NCI-H146 treated with DMSO at 0.1 percent for 48 hours (cell line): ENCODE data around the gene CHKB.
"Not testable (repeated sequence)": the region's sequence is repeated elsewhere in the genome, so short reads cannot be mapped to it uniquely, and the experiment has no call there.

Source experiments
- DNase-seq: peaks from one replicate; lab custom pipeline; 2025; ENCODE audit not compliant: unreplicated experiment; lab: John Stamatoyannopoulos, UW

The CHKB gene

DNA sequence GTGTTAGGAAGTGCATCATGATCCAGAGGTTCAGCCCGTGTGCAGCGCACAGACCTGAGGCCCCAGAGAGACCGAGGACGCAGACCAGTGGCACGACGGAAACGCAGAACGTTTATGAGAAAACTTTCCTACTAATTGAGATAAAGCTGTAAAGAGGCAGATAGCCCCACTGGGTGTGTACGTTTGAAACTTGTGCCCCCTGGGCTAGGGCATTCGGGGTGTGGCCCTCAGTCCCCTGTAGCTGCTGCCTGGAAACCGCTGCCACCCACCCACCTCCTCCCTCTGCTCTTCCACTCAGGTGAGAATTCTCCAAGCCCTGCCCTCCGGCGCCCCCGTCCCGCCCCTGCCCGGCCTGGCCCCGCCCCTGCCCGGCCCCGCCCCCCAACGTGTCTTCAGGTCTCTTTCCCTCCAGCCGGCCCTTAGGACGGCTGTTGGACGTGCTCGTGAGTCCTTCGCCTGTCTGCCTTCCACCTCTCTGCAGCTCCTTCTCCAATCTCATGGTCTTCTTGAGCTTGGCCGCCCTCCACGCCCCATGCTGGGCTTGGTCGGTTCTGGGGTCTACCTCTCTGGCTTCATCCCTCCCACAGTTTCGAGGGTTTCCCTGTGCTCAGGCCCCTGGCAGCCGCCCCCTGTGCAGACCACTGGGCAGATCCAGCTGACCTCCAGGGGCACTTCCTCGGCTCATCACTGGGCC, 30.0 kb upstream of the CHKB start:
- DNase-seq: no peak

- no peak for DNase-seq
These were observed 29.5 kb upstream of the CHKB start for GRCh38 chr22:50612168-50612527.

DNA sequence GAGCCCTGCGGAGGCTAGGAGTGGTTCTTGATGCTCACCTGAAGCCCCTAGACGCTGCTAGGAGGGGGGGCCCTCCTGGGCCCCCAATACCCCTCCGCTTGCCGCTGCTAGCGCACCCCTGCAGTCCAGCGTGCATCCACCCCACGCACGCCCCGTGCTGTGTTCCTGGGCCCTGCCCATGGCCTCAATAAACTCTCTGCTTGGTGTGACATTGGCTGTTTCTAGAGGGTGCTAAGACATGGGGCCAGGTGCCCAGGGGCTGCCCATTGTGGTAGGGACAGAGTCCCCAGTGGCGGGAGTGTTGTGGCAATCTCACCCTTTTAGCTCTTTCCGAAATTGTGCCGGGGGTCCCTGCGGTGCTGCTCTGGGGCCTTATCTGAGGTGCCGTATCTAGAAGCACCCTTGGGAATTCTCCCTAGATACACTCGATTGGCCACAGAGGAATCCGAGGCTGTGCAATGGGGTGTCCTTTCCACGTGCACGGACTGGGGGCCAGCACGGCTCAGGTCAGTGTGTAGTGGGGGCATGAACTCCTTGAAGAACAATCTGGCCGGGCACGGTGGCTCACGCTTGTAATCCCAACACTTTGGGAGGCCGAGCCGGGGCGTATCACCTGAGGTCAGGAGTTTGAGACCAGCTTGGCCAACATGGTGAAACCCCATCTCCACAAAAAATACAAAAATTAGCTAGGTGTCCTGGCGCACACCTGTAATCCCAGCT, 28.9 kb upstream of the CHKB start:
- DNase-seq: no peak

DNA sequence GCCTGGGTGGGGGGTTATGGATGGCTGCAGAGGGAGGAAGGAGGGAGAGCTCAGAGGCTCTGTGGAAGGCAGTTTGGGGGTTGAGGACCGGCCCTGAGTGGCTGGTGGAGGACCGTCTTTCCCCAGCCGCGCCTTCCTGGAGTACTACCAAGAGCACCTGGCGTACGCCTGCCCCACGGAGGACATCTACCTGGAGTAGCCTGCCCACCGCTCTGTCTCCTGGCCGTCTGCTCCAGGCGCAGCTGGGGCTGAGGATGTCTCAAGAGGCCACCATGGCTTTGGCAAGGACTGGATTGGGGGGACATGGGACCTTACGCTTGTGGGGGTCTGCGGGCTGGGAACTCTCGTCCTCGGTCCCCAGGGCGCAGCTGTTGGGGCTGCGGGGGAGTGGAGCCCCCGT, 27.9 kb upstream of the CHKB start:
- DNase-seq: no peak

- DNase-seq: no peak
These were observed 27.4 kb upstream of the CHKB start for GRCh38 chr22:50610041-50610451.

- DNase-seq: no peak
These were observed 26.9 kb upstream of the CHKB start for GRCh38 chr22:50609599-50609998.

- no peak for DNase-seq
These were observed 26.3 kb upstream of the CHKB start for GRCh38 chr22:50608996-50609395.

DNA sequence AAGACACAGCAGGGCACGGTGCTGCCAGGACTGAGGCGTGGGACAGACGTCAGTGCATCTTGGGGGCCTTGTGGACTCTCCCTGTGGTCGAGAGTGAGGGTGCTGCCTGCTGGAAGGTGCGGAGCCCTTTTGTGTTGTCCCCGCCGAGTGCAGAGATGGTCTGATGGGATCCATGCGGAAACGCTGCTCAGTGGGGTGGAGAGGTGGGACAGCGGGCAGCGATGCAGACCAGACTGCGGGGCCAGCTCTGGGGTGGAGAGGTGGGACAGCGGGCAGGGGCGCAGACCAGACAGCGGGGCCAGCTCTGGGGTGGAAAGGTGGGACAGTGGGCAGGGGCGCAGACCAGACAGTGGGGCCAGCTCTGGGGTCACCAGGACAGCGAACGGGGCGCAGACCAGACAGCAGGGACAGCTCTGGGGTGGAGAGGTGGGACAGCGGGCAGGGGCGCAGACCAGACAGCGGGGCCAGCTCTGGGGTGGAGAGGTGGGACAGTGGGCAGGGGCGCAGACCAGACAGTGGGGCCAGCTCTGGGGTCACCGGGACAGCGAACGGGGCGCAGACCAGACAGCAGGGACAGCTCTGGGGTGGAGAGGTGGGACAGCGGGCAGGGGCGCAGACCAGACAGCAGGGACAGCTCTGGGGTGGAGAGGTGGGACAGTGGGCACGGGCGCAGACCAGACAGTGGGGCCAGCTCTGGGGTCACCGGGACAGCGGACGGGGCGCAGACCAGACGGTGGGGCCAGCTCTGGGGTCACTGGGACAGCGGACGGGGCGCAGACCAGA, 25.6 kb upstream of the CHKB start:
- DNase-seq: not testable (repeated sequence)

DNA sequence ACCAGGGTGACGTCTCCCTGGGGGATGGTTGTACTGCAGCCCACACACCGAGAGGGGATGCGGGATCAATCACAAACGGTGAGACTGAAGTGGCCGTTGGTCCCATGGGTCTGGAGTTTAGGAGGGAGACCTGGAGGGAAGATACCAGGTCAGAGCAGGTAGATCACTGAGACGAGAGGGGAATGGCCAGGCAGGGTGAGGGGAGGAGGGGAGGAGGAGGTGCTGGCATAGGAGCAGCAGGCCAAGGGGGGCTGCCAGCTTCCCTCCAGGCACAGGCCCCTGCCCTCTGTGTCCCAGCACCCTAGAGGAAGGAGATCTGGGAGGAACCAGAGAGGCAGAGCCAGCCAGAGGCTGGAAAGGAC, 25.0 kb upstream of the CHKB start:
- DNase-seq: no peak

- no peak for DNase-seq
These were observed 24.5 kb upstream of the CHKB start for GRCh38 chr22:50606946-50607658.

DNA sequence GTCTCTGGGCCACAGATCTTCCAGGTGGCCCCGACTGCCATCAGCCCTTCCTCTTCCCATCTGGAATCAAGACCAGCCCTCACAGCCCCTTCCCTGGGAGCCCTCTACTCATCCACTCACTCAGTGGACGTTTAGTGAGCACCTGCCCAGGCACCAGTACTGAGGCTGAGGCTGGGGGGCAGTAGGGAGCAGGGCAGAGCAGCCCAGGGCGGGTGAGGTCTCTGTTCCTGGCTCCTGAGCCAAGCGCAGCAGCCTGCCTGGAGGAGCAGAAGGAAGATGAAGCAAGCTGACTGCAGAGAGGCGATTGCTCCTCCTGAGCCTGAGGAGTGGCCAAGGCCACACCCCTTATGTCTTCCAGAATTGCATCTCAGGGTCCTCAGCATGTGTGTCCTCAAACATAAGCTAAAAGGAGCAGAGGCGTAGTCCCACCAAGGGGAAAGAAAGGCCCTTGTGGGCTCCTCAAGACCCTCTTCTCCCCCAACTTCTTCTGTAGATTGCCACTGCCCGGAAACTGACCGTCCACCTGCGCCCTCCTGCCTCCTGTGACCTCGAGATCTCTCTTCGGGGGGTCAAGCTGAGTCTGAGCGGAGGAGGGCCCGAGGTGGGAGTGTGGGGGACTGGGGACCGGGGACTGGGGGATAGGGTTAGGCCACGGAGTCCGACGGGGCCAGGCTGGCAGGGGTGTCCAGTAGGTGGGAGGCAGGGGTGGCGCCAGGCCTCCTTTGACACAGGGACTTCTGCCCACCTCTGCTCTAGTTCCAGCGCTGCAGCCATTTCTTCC, 23.7 kb upstream of the CHKB start:
- no peak for DNase-seq

DNA sequence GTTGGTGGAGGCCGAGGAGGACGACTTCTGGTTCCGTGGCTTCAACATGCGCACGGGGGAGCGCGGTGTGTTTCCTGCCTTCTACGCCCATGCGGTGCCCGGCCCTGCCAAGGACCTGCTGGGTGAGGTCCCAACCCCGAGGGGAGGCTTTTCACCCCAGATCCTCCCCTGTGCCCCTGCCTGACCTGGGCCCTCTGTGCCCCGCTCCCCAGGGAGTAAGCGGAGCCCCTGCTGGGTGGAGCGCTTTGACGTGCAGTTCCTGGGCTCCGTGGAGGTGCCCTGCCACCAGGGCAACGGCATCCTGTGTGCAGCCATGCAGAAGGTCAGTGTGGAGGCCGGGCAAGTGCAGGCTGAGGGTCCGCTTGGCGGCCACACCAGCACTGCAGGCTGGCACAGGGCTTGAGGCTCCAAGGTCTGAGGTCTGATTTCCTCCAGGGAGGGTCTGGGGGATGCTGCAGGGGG, 23.0 kb upstream of the CHKB start:
- DNase-seq: no peak

DNA sequence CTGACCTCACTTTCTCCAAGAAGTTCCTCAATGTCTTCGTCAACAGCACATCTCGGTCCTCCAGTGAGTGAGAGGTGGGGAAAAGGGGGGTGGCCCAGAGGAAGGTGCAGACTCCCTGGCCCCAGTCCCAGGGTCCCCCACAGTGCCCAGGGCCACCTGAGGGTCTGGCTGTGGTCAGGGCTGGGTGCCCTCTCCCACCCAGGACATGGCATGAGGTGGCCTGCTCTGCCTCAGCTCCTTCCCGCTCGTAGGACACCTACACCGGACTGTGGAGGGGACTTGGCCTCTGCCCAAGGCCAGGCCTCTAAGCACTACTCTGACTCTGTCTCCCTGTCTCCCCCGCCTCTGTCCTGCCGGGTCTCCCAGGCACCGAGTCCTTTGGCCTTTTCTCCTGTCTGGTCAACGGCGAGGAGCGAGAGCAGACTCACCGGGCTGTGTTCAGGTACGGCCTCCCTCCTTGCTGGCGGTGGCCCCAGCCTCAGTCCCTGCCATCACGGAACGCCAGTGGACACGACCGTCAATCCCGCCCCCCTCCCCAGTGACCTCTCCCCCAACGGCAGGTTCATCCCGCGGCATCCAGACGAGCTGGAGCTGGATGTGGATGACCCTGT, 22.5 kb upstream of the CHKB start:
- no peak for DNase-seq

- no peak for DNase-seq
These were observed 21.8 kb upstream of the CHKB start for GRCh38 chr22:50604256-50605001.

DNA sequence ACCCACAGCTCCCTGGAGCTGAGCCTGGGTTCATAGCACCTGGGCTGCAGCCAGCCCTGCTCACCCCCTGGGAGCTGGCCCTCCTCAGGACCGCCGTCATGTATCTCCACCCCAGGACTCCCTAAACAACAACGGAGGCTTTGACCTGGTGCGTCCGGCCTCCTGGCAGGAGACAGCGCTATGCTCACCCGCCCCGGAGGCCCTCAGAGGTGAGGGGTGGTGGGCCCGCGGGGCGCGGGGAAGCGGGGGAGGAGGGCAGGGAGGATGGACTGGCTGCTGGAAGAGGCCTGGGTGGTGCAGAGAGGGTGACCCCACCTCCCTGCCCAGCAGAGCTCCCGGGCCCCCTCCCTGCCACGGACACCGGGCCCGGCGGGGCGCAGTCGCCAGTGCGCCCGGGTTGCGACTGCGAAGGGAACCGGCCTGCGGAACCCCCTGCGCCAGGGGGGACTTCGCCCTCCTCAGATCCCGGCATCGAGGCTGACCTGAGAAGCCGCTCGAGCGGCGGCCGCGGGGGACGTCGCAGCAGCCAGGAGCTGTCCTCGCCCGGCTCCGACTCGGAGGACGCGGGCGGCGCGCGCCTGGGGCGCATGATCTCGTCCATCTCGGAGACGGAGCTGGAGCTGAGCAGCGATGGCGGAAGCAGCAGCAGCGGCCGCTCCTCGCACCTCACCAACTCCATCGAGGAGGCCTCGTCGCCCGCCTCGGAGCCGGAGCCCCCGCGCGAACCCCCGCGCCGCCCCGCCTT, 21.0 kb upstream of the CHKB start:
- DNase-seq: no peak

GRCh38 chr22:50602338-50602700, 19.7 kb upstream of the CHKB start:
- DNase-seq: no peak

- DNase-seq: no peak
These were observed 19.2 kb upstream of the CHKB start for GRCh38 chr22:50601669-50602337.

GRCh38 chr22:50600967-50601668, 18.5 kb upstream of the CHKB start:
- no peak for DNase-seq
